ENCODE results near the gene ALPL. TPM values are rescaled to one million over a fixed set of nuclear protein-coding genes. Genes with fewer than 3 reads are reported as not detected.

The ALPL gene
- total and polyA plus RNA-seq, 10 of the 15 experiments (the other 5 are each of a cell fraction or from before 2014, with no cell fraction given), result 0.07 to 0.59 (median 0.31) TPM; not detected in 2

DNA sequence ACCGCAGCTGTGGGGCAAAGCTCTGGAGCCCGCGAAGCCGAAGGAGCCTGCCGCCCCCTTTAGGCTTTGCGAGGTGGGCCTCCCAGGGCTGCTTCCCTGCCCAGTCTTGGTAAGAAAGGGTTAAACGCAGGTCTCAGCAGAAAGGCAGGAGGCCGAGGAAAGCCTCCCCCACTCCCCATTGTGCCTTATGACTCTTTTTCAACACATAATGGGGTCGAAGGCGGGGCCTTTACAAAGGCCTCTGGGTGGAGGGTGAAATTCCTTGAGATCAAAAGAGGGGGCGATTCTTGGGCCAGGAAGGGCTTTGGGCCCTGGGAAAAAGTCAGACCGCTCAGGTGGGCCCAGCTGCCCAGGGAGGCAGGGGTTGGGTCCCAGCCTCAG lies 880 bp downstream of the ALPL start (continued):
- no peak for TF ChIP-seq PML (IDR thresholded peaks at IDR 0.05; ENCODE audit: low read length)
- no peak for TF ChIP-seq MEF2A (IDR thresholded peaks at IDR 0.05; ENCODE audit: insufficient read depth, low read depth, low read length)

DNA sequence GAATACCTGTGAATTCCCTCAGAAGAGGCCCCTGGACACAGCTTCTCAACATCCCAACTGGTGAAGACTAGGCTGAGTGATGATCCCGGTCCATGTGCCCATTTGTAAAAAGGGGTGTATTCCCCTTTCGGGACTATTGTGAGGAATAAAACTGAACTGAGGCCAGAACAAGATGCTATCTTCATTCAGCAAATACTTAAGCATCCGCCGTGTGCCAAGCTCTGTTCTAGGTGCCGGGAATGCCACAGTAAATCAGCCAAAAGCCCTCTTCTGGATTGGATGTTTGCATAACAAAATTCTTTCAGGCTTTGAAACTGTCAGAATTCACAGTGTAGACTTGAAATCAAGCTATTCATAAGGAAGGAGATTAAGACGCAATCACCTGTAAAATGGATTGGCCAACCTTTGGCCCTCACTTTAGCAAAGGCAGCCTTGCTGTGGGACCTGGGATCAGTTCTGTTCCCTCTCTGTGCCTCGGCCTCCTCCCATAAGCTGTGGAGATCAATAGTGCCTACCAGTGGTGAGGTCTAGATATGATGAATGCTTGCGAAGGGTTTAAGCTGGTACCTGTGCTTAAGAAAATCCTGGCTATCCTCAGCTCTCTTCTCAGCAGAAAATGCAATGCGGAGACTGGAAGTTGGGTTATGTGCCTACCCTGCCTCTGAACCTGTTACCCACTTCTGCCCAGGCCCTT lies 1.8 kb downstream of the ALPL start:
- FAIRE-seq, result no peak
- H3K9ac ChIP-seq (ENCODE audit: control insufficient read depth, insufficient read depth, low read length), result no peak overlapping the region
- no TSS peak for BruUV-seq (replicated peaks)
- H4K20me1 ChIP-seq (ENCODE audit: control insufficient read depth, insufficient read depth), result no peaks in the 10 kb centered on the region
- ChIA-PET POLR2A (interaction anchor here (0.9 to 1.0 kb wide), 2 partner anchors 10 to 14 kb away, joined by 3 to 4 read pairs; no protein-coding TSS in a partner anchor), SMC1A (ENCODE audit: uncharacterized antibody, unreplicated experiment) (interaction anchor here (0.8 to 18.6 kb wide), 4 partner anchors 18 to 211 kb away, joined by 3 to 326 read pairs (median 4); no protein-coding TSS in a partner anchor), CTCF (interaction anchor here (0.6 to 14.7 kb wide), 4 partner anchors 19 to 147 kb away, joined by 3 to 327 read pairs (median 5); no protein-coding TSS in a partner anchor), RAD21 (ENCODE audit: unreplicated experiment) (interaction anchor here (1.2 to 9.8 kb wide), 2 partner anchors 18 to 24 kb away, joined by 3 to 109 read pairs; no protein-coding TSS in a partner anchor)
- intact Hi-C loops (cut with micrococcal nuclease; ENCODE audit: unreplicated experiment), result loop anchor here (5.0 to 10.0 kb wide), 2 partner anchors 76 to 144 kb away; no protein-coding TSS in a partner anchor
- H3K4me2 ChIP-seq (ENCODE audit: control insufficient read depth, insufficient read depth), result no peak overlapping the region
- peaks cover 14% of the 10 kb centered on the region for H3K4me1 ChIP-seq (ENCODE audit: control insufficient read depth, insufficient read depth, low read length)
- H3K36me3 ChIP-seq (ENCODE audit: control insufficient read depth in 2 of 2, insufficient read depth in 2 of 2, low read length in 1 of 2), result no peaks in the 10 kb centered on the region
- TF ChIP-seq SMC3 (IDR thresholded peaks at IDR 0.05; ENCODE audit: borderline replicate concordance, low read length) (no peak), MXI1 (IDR thresholded peaks at IDR 0.05; ENCODE audit: low read depth, low read length) (no peak), MEF2A (IDR thresholded peaks at IDR 0.05; ENCODE audit: insufficient read depth, low read depth, low read length) (no peak), IKZF1 (conservative IDR thresholded peaks at IDR 0.05) (no peak), JUND (IDR thresholded peaks at IDR 0.05; ENCODE audit: low read depth, low read length) (no peak), SMARCA5 (IDR thresholded peaks at IDR 0.05) (no peak)
- TF ChIP-seq, protein P1, sequence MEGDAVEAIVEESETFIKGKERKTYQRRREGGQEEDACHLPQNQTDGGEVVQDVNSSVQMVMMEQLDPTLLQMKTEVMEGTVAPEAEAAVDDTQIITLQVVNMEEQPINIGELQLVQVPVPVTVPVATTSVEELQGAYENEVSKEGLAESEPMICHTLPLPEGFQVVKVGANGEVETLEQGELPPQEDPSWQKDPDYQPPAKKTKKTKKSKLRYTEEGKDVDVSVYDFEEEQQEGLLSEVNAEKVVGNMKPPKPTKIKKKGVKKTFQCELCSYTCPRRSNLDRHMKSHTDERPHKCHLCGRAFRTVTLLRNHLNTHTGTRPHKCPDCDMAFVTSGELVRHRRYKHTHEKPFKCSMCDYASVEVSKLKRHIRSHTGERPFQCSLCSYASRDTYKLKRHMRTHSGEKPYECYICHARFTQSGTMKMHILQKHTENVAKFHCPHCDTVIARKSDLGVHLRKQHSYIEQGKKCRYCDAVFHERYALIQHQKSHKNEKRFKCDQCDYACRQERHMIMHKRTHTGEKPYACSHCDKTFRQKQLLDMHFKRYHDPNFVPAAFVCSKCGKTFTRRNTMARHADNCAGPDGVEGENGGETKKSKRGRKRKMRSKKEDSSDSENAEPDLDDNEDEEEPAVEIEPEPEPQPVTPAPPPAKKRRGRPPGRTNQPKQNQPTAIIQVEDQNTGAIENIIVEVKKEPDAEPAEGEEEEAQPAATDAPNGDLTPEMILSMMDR (IDR thresholded peaks at IDR 0.05 in 2 of 3, conservative IDR thresholded peaks at IDR 0.05 in 1 of 3; ENCODE audit: control insufficient read depth in 2 of 3, extremely low read depth in 1 of 3, insufficient read depth in 1 of 3, low read depth in 3 of 3, low read length in 3 of 3), result peak in 2 of 3 experiments; percentile 8 to 19; a peak in 1 of 6 replicates
- TF ChIP-seq, protein P2, sequence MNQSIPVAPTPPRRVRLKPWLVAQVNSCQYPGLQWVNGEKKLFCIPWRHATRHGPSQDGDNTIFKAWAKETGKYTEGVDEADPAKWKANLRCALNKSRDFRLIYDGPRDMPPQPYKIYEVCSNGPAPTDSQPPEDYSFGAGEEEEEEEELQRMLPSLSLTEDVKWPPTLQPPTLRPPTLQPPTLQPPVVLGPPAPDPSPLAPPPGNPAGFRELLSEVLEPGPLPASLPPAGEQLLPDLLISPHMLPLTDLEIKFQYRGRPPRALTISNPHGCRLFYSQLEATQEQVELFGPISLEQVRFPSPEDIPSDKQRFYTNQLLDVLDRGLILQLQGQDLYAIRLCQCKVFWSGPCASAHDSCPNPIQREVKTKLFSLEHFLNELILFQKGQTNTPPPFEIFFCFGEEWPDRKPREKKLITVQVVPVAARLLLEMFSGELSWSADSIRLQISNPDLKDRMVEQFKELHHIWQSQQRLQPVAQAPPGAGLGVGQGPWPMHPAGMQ (IDR thresholded peaks at IDR 0.05; ENCODE audit: borderline replicate concordance), result no peak
- H3K27me3 ChIP-seq (replicated peaks in 1 of 2; ENCODE audit: control insufficient read depth in 2 of 2, insufficient read depth in 2 of 2, low read length in 1 of 2), result peaks cover 0 to 16% of the 10 kb centered on the region in 2 experiments
- no peak overlapping the region for H3K4me3 ChIP-seq
- WGBS (ENCODE audit: insufficient coverage, insufficient replicate concordance, low lambda C conversion rate, missing lambda C conversion rate), result 66% methylated on average over 9 of the region's 9 CpGs
- in situ Hi-C loops (cut with MboI), result no loop called here
- no peak overlapping the region for H3K27ac ChIP-seq (ENCODE audit: control insufficient read depth, insufficient read depth)
- no peaks in the 10 kb centered on the region for H3K79me2 ChIP-seq (ENCODE audit: control insufficient read depth, insufficient read depth, low read length)
- no peak overlapping the region for H2AFZ ChIP-seq (ENCODE audit: control insufficient read depth, low read depth, low read length)
- ATAC-seq, result no peak
- no peak for DNase-seq (ENCODE audit: low read depth, low spot score)
- no peaks in the 10 kb centered on the region for H3K9me3 ChIP-seq (replicated peaks; ENCODE audit: control insufficient read depth, insufficient read depth, low read length)

Data from GM12878 (cell line).